ENCODE measurements around the gene TXLNB.
"Not testable (repeated sequence)": the region's sequence is repeated elsewhere in the genome, so short reads cannot be mapped to it uniquely, and the experiment has no call there.

Gene TXLNB

DNA sequence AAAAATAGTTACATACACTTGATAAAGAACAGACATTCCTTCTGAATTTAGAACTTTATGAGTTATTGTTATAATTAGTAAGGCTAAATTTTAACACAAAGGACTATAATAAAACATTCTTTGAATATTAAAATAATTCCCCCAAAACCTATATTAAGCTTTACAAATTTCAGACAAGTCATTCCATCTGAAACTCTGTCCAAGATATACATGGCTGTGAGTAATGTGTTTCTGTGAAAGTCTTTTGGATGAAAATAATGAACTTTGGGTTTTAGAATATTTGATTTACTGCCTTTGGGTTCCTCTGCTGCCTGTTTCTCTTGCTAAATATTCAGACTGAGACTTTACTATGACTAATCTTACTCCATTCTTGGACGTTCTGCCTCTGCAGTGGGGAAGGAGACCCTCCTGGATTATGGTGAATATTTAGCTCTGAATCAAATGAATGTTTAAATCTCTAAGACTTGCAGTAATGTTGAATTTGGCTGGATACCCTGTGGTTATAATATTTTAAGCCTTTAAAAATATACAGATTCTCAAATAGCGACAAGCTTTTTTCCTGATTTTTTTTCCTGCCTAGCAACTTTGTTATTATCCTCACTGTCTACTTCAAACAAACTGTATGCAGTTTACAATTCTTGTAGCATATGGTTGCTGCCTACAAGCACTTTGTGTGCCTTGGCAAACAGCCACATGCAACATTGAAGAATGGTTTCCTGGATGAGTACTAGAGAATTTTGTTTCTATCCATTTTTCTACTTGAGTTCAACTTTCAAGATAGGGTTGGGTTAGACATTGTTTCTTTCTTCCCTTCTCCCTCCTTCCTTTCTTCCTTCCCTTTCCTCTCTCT, 51.4 kb downstream of the TXLNB start:
- no peak overlapping the region for H3K9ac ChIP-seq

DNA sequence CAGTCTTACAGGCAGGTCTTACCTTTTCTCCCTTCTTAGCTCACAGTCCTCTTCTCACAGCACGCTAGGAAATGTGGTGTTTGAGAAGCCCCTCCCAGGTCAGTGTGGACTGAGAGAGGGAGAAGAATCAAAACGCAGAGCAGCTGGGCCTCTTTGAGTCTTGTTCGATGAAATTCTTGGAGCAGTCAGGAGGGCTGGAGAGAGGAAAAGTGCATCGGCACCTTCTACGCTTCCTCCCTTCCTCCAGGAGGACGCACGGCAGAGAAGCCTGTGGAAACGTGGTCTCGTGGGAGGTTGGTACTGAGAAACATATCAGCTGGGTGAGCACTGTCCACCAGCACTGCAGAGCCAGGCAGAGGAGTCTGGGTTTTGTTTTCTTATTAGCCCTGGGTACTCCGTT, 52.7 kb downstream of the TXLNB start:
- H3K9ac ChIP-seq = no peak overlapping the region
- H3K4me2 ChIP-seq (ENCODE audit: low read length) = no peak overlapping the region
- no peaks in the 10 kb centered on the region for H3K36me3 ChIP-seq (ENCODE audit: control insufficient read depth, insufficient read depth, low read length)
- H3K27me3 ChIP-seq (ENCODE audit: control insufficient read depth, insufficient read depth, low read length) = no peaks in the 10 kb centered on the region
- no peaks in the 10 kb centered on the region for H3K4me1 ChIP-seq
- no peaks in the 10 kb centered on the region for H3K79me2 ChIP-seq
- H2AFZ ChIP-seq = no peak overlapping the region
- no peak overlapping the region for H3K4me3 ChIP-seq (ENCODE audit: low read depth, low read length)
- H3K9me3 ChIP-seq (ENCODE audit: control insufficient read depth, low read length) = no peaks in the 10 kb centered on the region
- no peak overlapping the region for H3K27ac ChIP-seq
- TF ChIP-seq, protein P1, sequence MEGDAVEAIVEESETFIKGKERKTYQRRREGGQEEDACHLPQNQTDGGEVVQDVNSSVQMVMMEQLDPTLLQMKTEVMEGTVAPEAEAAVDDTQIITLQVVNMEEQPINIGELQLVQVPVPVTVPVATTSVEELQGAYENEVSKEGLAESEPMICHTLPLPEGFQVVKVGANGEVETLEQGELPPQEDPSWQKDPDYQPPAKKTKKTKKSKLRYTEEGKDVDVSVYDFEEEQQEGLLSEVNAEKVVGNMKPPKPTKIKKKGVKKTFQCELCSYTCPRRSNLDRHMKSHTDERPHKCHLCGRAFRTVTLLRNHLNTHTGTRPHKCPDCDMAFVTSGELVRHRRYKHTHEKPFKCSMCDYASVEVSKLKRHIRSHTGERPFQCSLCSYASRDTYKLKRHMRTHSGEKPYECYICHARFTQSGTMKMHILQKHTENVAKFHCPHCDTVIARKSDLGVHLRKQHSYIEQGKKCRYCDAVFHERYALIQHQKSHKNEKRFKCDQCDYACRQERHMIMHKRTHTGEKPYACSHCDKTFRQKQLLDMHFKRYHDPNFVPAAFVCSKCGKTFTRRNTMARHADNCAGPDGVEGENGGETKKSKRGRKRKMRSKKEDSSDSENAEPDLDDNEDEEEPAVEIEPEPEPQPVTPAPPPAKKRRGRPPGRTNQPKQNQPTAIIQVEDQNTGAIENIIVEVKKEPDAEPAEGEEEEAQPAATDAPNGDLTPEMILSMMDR (IDR thresholded peaks at IDR 0.05) = no peak

More for the DNA sequence above, 51.4 kb downstream of the TXLNB start:
- no peak overlapping the region for H3K4me2 ChIP-seq (ENCODE audit: low read length)
- no peaks in the 10 kb centered on the region for H3K9me3 ChIP-seq (ENCODE audit: control insufficient read depth, low read length)
- H3K27ac ChIP-seq = no peak overlapping the region
- no peak overlapping the region for H2AFZ ChIP-seq
- H3K4me3 ChIP-seq (ENCODE audit: low read depth, low read length) = no peak overlapping the region
- H3K79me2 ChIP-seq = no peaks in the 10 kb centered on the region
- TF ChIP-seq, protein P1 (IDR thresholded peaks at IDR 0.05) = no peak
- H3K27me3 ChIP-seq (ENCODE audit: control insufficient read depth, insufficient read depth, low read length) = no peaks in the 10 kb centered on the region
- no peaks in the 10 kb centered on the region for H3K36me3 ChIP-seq (ENCODE audit: control insufficient read depth, insufficient read depth, low read length)
- no peaks in the 10 kb centered on the region for H3K4me1 ChIP-seq

DNA sequence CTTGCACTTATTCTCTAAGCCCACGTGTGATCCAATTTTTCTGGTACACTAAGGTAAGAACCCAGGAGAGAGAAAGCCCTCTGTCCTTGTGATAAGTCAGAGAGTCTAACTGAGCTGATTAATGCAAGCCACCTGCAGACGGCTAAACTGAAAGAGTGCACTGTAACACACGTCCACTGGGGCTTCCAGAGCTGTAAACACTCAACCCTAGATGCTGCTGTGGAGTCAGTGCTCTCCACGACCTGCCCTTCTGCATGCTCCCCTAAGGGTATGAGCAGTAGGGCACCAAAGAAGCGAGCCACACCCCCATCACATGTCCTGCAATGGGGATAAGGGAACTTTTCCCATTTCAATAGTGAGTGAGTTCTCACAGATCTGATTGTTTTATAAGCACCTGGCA, 55.7 kb downstream of the TXLNB start:
- H2AFZ ChIP-seq = no peak overlapping the region
- TF ChIP-seq, protein P1 (IDR thresholded peaks at IDR 0.05) = no peak
- no peaks in the 10 kb centered on the region for H3K9me3 ChIP-seq (ENCODE audit: control insufficient read depth, low read length)
- H3K9ac ChIP-seq = no peak overlapping the region
- no peak overlapping the region for H3K4me3 ChIP-seq (ENCODE audit: low read depth, low read length)
- H3K27me3 ChIP-seq (ENCODE audit: control insufficient read depth, insufficient read depth, low read length) = no peaks in the 10 kb centered on the region
- no peaks in the 10 kb centered on the region for H3K36me3 ChIP-seq (ENCODE audit: control insufficient read depth, insufficient read depth, low read length)
- H3K27ac ChIP-seq = no peak overlapping the region
- H3K4me2 ChIP-seq (ENCODE audit: low read length) = no peak overlapping the region
- no peaks in the 10 kb centered on the region for H3K4me1 ChIP-seq
- no peaks in the 10 kb centered on the region for H3K79me2 ChIP-seq

DNA sequence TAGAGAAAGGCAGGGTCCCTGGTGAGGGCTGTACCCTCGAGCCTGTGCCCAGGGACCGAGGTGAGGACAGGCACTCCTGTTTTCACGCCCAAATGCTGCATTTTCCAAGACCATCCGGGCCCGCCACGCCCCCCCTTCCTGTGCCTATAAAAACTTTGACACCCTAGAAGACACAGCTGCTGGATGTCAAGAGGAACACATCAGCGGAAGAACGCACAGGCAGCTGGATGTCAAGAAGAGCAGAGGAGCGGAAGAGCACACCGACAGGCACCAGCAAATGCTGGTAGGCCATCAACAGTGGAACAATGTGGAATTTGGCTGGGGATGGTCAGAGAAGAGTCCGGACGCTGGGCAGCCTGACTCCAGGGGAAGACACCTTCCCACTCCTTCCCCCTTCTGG, 56.1 kb downstream of the TXLNB start:
- Histone ChIP-seq H3K27me3 (ENCODE audit: control insufficient read depth, insufficient read depth, low read length) (no peaks in the 10 kb centered on the region), H3K79me2 (no peaks in the 10 kb centered on the region), H3K27ac (no peak overlapping the region), H3K4me2 (ENCODE audit: low read length) (no peak overlapping the region), H3K4me1 (no peaks in the 10 kb centered on the region), H2AFZ (no peak overlapping the region), H3K4me3 (ENCODE audit: low read depth, low read length) (no peak overlapping the region), H3K36me3 (ENCODE audit: control insufficient read depth, insufficient read depth, low read length) (no peaks in the 10 kb centered on the region), H3K9me3 (ENCODE audit: control insufficient read depth, low read length) (no peaks in the 10 kb centered on the region), H3K9ac (no peak overlapping the region)
- TF ChIP-seq, protein P1 (IDR thresholded peaks at IDR 0.05) = no peak

DNA sequence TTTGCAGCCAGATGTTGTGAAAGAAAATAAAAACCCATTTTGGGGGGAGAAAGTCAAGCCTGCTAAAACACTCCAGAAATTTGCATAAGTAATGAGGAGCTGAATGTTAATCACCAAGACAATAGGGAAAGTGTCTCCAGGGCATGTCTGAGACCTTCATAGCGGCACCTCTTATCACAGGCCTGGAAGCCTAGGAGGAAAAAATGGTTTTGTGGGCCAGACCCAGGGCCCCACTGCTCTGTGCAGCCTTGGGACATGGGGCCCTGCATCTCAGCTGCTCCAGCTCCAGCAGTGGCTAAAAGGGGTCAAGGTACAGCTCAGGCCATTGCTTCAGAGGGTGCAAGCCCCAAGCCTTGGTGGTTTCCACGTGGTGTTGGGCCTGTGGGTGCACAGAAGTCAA, 57.6 kb downstream of the TXLNB start:
- H3K79me2 ChIP-seq; H3K4me1 ChIP-seq; H3K9me3 ChIP-seq (ENCODE audit: control insufficient read depth, low read length); H3K27me3 ChIP-seq (ENCODE audit: control insufficient read depth, insufficient read depth, low read length); H3K36me3 ChIP-seq (ENCODE audit: control insufficient read depth, insufficient read depth, low read length); H2AFZ ChIP-seq; H3K27ac ChIP-seq; H3K4me2 ChIP-seq (ENCODE audit: low read length); H3K4me3 ChIP-seq (ENCODE audit: low read depth, low read length); H3K9ac ChIP-seq: not testable (repeated sequence)
